ENCODE measurements around the gene ASIC5. TPM values are rescaled to one million over a fixed set of nuclear protein-coding genes. Genes with fewer than 3 reads are reported as not detected.
"Not testable (repeated sequence)": the region's sequence is repeated elsewhere in the genome, so short reads cannot be mapped to it uniquely, and the experiment has no call there.

ASIC5 gene
- total RNA-seq, 1 donor from 2014 or later: not detected

GRCh38 chr4:155899891-155900290 is 33.8 kb upstream of the ASIC5 start:
- Histone ChIP-seq H3K9ac (ENCODE audit: low read length) (no peak overlapping the region), H3K4me1 (ENCODE audit: insufficient read depth, low read length) (peaks cover 6% of the 10 kb centered on the region), H3K79me2 (ENCODE audit: insufficient read depth, low read length) (no peaks in the 10 kb centered on the region), H3K9me3 (ENCODE audit: insufficient read depth, low read depth, low read length) (no peaks in the 10 kb centered on the region), H2AFZ (ENCODE audit: low read depth, low read length) (no peak overlapping the region), H3K27me3 (ENCODE audit: insufficient read depth, low read length) (no peaks in the 10 kb centered on the region), H3K36me3 (ENCODE audit: insufficient read depth, low read length) (no peaks in the 10 kb centered on the region), H3K27ac (ENCODE audit: low read depth, low read length) (no peak overlapping the region), H4K20me1 (ENCODE audit: insufficient read depth, low read length) (no peaks in the 10 kb centered on the region), H3K4me2 (ENCODE audit: low read length) (no peak overlapping the region), H3K4me3 (ENCODE audit: insufficient read depth, low read depth, low read length) (no peak overlapping the region)
- Mint-ChIP-seq H3K9me3 (ENCODE audit: unreplicated experiment) (peaks cover 8% of the 10 kb centered on the region), H3K36me3 (ENCODE audit: low read depth, unreplicated experiment) (no peaks in the 10 kb centered on the region), H3K4me1 (ENCODE audit: low read depth, unreplicated experiment) (peaks cover 11% of the 10 kb centered on the region), H3K4me3 (ENCODE audit: unreplicated experiment) (no peak overlapping the region), H3K27me3 (ENCODE audit: low read depth, unreplicated experiment) (no peaks in the 10 kb centered on the region), H3K27ac (ENCODE audit: unreplicated experiment) (peak overlapping the region; percentile 12)
- DNase-seq (ENCODE audit: low read depth) (peak; percentile 20), FAIRE-seq (peak; percentile 43)
- TF ChIP-seq CTCF (IDR thresholded peaks at IDR 0.05; ENCODE audit: insufficient read depth, low read depth, low read length) (no peak), EZH2 (IDR thresholded peaks at IDR 0.05; ENCODE audit: insufficient read depth, low read length) (no peak)

GRCh38 chr4:155898371-155898770 is 32.3 kb upstream of the ASIC5 start:
- H3K4me1 Mint-ChIP-seq (ENCODE audit: low read depth, unreplicated experiment): peaks cover 11% of the 10 kb centered on the region
- H3K27me3 Mint-ChIP-seq (ENCODE audit: low read depth, unreplicated experiment); H3K9me3 Mint-ChIP-seq (ENCODE audit: unreplicated experiment): not testable (repeated sequence)

GRCh38 chr4:155891058-155891457 is 25.0 kb upstream of the ASIC5 start:
- Histone ChIP-seq H3K79me2 (ENCODE audit: insufficient read depth, low read length) (no peaks in the 10 kb centered on the region), H3K9ac (ENCODE audit: low read length) (no peak overlapping the region), H4K20me1 (ENCODE audit: insufficient read depth, low read length) (no peaks in the 10 kb centered on the region), H3K9me3 (ENCODE audit: insufficient read depth, low read depth, low read length) (peaks cover 3% of the 10 kb centered on the region), H3K4me2 (ENCODE audit: low read length) (no peak overlapping the region), H3K4me1 (ENCODE audit: insufficient read depth, low read length) (no peaks in the 10 kb centered on the region), H2AFZ (ENCODE audit: low read depth, low read length) (no peak overlapping the region), H3K27me3 (ENCODE audit: insufficient read depth, low read length) (no peaks in the 10 kb centered on the region), H3K36me3 (ENCODE audit: insufficient read depth, low read length) (no peaks in the 10 kb centered on the region), H3K4me3 (ENCODE audit: insufficient read depth, low read depth, low read length) (no peak overlapping the region), H3K27ac (ENCODE audit: low read depth, low read length) (peak overlapping the region; percentile 19)
- no peaks in the 10 kb centered on the region for H3K27me3 Mint-ChIP-seq (ENCODE audit: low read depth, unreplicated experiment)
- FAIRE-seq (no peak), DNase-seq (ENCODE audit: low read depth) (peak; percentile 3)
- TF ChIP-seq EZH2 (IDR thresholded peaks at IDR 0.05; ENCODE audit: insufficient read depth, low read length) (no peak), CTCF (IDR thresholded peaks at IDR 0.05; ENCODE audit: insufficient read depth, low read depth, low read length) (no peak)
- H3K36me3 Mint-ChIP-seq (ENCODE audit: low read depth, unreplicated experiment): peaks cover 7% of the 10 kb centered on the region
- no peak overlapping the region for H3K27ac Mint-ChIP-seq (ENCODE audit: unreplicated experiment)
- no peaks in the 10 kb centered on the region for H3K4me1 Mint-ChIP-seq (ENCODE audit: low read depth, unreplicated experiment)
- H3K4me3 Mint-ChIP-seq (ENCODE audit: unreplicated experiment): no peak overlapping the region
- peaks cover 16% of the 10 kb centered on the region for H3K9me3 Mint-ChIP-seq (ENCODE audit: unreplicated experiment)

More at GRCh38 chr4:155898371-155898770, 32.3 kb upstream of the ASIC5 start:
- FAIRE-seq; DNase-seq (ENCODE audit: low read depth); H3K27me3 ChIP-seq (ENCODE audit: insufficient read depth, low read length); H3K4me3 ChIP-seq (ENCODE audit: insufficient read depth, low read depth, low read length); H3K9me3 ChIP-seq (ENCODE audit: insufficient read depth, low read depth, low read length); H3K36me3 Mint-ChIP-seq (ENCODE audit: low read depth, unreplicated experiment); H4K20me1 ChIP-seq (ENCODE audit: insufficient read depth, low read length); H3K27ac ChIP-seq (ENCODE audit: low read depth, low read length); H3K4me3 Mint-ChIP-seq (ENCODE audit: unreplicated experiment); H3K4me2 ChIP-seq (ENCODE audit: low read length); H2AFZ ChIP-seq (ENCODE audit: low read depth, low read length); H3K79me2 ChIP-seq (ENCODE audit: insufficient read depth, low read length); H3K36me3 ChIP-seq (ENCODE audit: insufficient read depth, low read length); H3K4me1 ChIP-seq (ENCODE audit: insufficient read depth, low read length); H3K27ac Mint-ChIP-seq (ENCODE audit: unreplicated experiment); H3K9ac ChIP-seq (ENCODE audit: low read length): not testable (repeated sequence)

Data from astrocyte (in vitro differentiated cells and primary cell).